ENCODE measurements around the gene BID. TPM values are rescaled to one million over a fixed set of nuclear protein-coding genes. Genes with fewer than 3 reads are reported as not detected.

The BID gene
- total RNA-seq, 2 experiments from 2014 or later = 8.9 to 10.3 TPM

DNA sequence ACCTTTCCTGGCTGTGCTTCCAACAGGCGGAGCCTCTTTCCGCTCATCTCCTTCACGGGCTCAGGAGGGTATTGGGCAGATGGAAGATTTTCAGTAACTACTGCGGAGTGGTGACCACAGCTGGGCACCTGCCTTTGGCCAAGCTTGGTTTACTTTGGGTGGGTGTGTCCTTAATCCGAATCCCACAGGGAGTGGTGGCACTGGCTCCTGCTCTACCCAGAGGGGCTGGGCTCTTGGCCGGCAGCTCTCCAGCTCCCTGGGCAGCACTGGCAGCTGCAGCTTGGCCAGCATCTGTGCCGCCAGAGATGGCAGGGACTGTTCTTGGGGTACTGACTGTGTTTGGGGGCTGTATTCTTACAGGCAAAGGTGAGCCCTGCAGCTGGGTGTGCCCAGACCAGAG, 29.8 kb downstream of the BID start:
- Mint-ChIP-seq H3K27me3 (no peaks in the 10 kb centered on the region), H3K9me3 (no peaks in the 10 kb centered on the region), H3K4me3 (no peak overlapping the region), H3K4me1 (ENCODE audit: low read depth) (peaks cover 7% of the 10 kb centered on the region), H3K27ac (peak overlapping the region; percentile 33), H3K36me3 (ENCODE audit: low read depth) (peaks cover 38% of the 10 kb centered on the region)
- POLR2A ChIA-PET = no interaction called here
- Histone ChIP-seq H3K36me3 (ENCODE audit: insufficient read depth, low read length) (peaks cover 37% of the 10 kb centered on the region), H3K27me3 (ENCODE audit: control insufficient read depth in 1 of 2, insufficient read depth in 2 of 2, low read length in 2 of 2) (no peaks in the 10 kb centered on the region), H3K4me3 (ENCODE audit: low read length) (no peak overlapping the region), H3K4me1 (ENCODE audit: insufficient read depth, low read length) (peaks cover 8% of the 10 kb centered on the region), H3K27ac (ENCODE audit: low read depth in 1 of 2, low read length in 2 of 2) (no peak overlapping the region), H3K9me3 (ENCODE audit: control insufficient read depth in 1 of 2, insufficient read depth in 1 of 2, low read length in 2 of 2) (peaks cover 0 to 6% of the 10 kb centered on the region in 2 experiments)
- CTCF ChIA-PET = interaction anchor here (0.6 to 1.5 kb wide), 2 partner anchors 15 to 332 kb away, joined by 3 read pairs; no protein-coding TSS in a partner anchor
- TF ChIP-seq, protein P1, sequence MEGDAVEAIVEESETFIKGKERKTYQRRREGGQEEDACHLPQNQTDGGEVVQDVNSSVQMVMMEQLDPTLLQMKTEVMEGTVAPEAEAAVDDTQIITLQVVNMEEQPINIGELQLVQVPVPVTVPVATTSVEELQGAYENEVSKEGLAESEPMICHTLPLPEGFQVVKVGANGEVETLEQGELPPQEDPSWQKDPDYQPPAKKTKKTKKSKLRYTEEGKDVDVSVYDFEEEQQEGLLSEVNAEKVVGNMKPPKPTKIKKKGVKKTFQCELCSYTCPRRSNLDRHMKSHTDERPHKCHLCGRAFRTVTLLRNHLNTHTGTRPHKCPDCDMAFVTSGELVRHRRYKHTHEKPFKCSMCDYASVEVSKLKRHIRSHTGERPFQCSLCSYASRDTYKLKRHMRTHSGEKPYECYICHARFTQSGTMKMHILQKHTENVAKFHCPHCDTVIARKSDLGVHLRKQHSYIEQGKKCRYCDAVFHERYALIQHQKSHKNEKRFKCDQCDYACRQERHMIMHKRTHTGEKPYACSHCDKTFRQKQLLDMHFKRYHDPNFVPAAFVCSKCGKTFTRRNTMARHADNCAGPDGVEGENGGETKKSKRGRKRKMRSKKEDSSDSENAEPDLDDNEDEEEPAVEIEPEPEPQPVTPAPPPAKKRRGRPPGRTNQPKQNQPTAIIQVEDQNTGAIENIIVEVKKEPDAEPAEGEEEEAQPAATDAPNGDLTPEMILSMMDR (IDR thresholded peaks at IDR 0.05) = no peak
- no peak for ATAC-seq (ENCODE audit: poor library complexity)
- intact Hi-C loops (cut with DNase I, micrococcal nuclease) = loop anchor here in 1 of 2 experiments (5.0 kb wide), 1 partner anchor 333 kb away; the partner anchor contains the start of gene PEX26
- no peak for DNase-seq

DNA sequence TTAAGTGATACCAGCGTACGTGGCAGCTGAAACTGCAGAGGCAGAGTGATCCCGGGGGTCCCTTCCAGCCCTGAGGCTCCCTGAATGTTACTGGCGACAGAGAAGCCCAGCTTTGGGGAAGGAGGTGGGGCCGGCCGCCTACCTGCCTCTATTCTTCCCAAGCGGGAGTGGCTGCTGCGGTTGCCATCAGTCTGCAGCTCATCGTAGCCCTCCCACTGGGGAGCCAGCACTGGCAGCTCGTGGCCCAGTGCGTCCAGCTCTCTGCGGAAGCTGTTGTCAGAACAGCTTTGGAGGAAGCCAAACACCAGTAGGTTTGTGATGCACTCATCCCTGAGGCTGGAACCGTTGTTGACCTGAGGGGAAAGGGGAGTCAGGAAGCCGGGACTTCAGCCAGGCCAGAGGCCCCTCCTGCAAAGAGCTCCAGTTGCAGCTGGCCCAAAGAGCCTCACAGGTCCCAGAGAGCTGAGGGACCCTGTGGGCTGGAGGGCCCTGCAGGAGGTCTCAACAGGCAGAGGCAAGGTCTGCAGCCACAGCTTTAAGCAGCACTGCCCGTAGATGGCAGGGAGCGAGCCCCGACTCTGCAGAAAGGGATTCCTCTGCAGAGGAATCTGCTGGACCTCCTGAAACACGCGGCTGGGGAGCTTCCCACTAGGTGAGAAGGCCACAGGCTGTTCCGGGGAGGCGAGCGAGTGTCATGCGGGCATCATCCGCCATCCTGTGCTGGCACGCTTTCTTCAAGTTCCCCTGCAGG, 30.4 kb downstream of the BID start:
- Histone ChIP-seq H3K27me3 (ENCODE audit: control insufficient read depth in 1 of 2, insufficient read depth in 2 of 2, low read length in 2 of 2) (no peaks in the 10 kb centered on the region), H3K9me3 (ENCODE audit: control insufficient read depth in 1 of 2, insufficient read depth in 1 of 2, low read length in 2 of 2) (peaks cover 0 to 2% of the 10 kb centered on the region in 2 experiments), H3K4me3 (ENCODE audit: low read length) (no peak overlapping the region), H3K36me3 (ENCODE audit: insufficient read depth, low read length) (peaks cover 40% of the 10 kb centered on the region), H3K4me1 (ENCODE audit: insufficient read depth, low read length) (peaks cover 8% of the 10 kb centered on the region), H3K27ac (ENCODE audit: low read depth in 1 of 2, low read length in 2 of 2) (no peak overlapping the region)
- intact Hi-C loops (cut with DNase I, micrococcal nuclease) = loop anchor here in 1 of 2 experiments (5.0 kb wide), 1 partner anchor 333 kb away; the partner anchor contains the start of gene PEX26
- CTCF ChIA-PET = interaction anchor here (0.6 to 2.5 kb wide), 4 partner anchors 16 to 332 kb away, joined by 3 to 45 read pairs (median 3); no protein-coding TSS in a partner anchor
- TF ChIP-seq, protein P1 (IDR thresholded peaks at IDR 0.05) = no peak
- peaks cover 40% of the 10 kb centered on the region for H3K36me3 Mint-ChIP-seq (ENCODE audit: low read depth)
- peaks cover 7% of the 10 kb centered on the region for H3K4me1 Mint-ChIP-seq (ENCODE audit: low read depth)
- no peak overlapping the region for H3K27ac Mint-ChIP-seq
- DNase-seq (no peak), ATAC-seq (ENCODE audit: poor library complexity) (no peak)
- H3K4me3 Mint-ChIP-seq = no peak overlapping the region
- no peaks in the 10 kb centered on the region for H3K9me3 Mint-ChIP-seq
- H3K27me3 Mint-ChIP-seq = no peaks in the 10 kb centered on the region
- POLR2A ChIA-PET = interaction anchor here (0.9 to 1.2 kb wide), 2 partner anchors 332 to 334 kb away, joined by 3 to 4 read pairs; partner anchors contain the start of gene PEX26

DNA sequence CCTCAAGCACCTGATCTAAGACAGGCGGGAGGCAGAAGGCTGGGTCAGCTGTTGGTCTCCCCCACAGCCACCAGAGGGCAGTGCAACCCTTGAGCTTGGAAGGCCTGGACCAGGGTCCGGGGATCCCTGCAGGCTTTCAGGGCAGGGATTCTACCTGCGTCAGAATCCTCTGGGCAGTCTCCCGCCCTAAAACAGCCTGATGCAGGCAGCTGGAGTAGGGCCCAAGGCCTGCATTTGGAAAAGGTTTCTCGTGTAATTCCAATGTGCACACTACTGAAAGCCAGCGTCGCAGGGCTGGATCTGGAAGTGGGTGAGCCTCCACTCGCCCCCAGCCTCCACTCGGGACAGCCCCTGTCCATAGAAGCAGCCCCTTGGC, 31.8 kb downstream of the BID start:
- Histone ChIP-seq H3K4me1 (ENCODE audit: insufficient read depth, low read length) (peaks cover 8% of the 10 kb centered on the region), H3K36me3 (ENCODE audit: insufficient read depth, low read length) (peaks cover 51% of the 10 kb centered on the region), H3K27me3 (ENCODE audit: control insufficient read depth in 1 of 2, insufficient read depth in 2 of 2, low read length in 2 of 2) (no peaks in the 10 kb centered on the region), H3K4me3 (ENCODE audit: low read length) (no peak overlapping the region), H3K27ac (ENCODE audit: low read depth in 1 of 2, low read length in 2 of 2) (no peak overlapping the region), H3K9me3 (ENCODE audit: control insufficient read depth in 1 of 2, insufficient read depth in 1 of 2, low read length in 2 of 2) (no peaks in the 10 kb centered on the region)
- POLR2A ChIA-PET = interaction anchor here (1.0 to 1.2 kb wide), 3 partner anchors 31 to 335 kb away, joined by 3 to 9 read pairs (median 3); partner anchors contain the start of gene PEX26
- Mint-ChIP-seq H3K27me3 (no peaks in the 10 kb centered on the region), H3K27ac (no peak overlapping the region), H3K4me1 (ENCODE audit: low read depth) (peaks cover 7% of the 10 kb centered on the region), H3K4me3 (no peak overlapping the region), H3K36me3 (ENCODE audit: low read depth) (peaks cover 53% of the 10 kb centered on the region), H3K9me3 (no peaks in the 10 kb centered on the region)
- intact Hi-C loops (cut with DNase I, micrococcal nuclease) = loop anchor here (1.0 to 5.0 kb wide), 3 partner anchors 43 to 335 kb away; partner anchors contain the start of gene PEX26 (in 1 of the 2)
- CTCF ChIA-PET = interaction anchor here (0.6 to 2.5 kb wide), 15 partner anchors 9 to 334 kb away, joined by 3 to 45 read pairs (median 4); no protein-coding TSS in a partner anchor
- TF ChIP-seq, protein P1 (IDR thresholded peaks at IDR 0.05) = peak; percentile 82
- DNase-seq (peak; percentile 47 to 85 (median 59)), ATAC-seq (ENCODE audit: poor library complexity) (peak; percentile 87)
